ENCODE measurements around the gene USP17L10.
"Not testable (repeated sequence)": the region's sequence is repeated elsewhere in the genome, so short reads cannot be mapped to it uniquely, and the experiment has no call there.

- not testable (repeated sequence) for TF ChIP-seq CTCF (IDR thresholded peaks at IDR 0.05); CBFB (CRISPR knock-in tag; IDR thresholded peaks at IDR 0.05; ENCODE audit: low read depth); MAX (CRISPR knock-in tag; IDR thresholded peaks at IDR 0.05); E2F5 (CRISPR knock-in tag; IDR thresholded peaks at IDR 0.05); FOXK1 (CRISPR knock-in tag; IDR thresholded peaks at IDR 0.05); ATF1 (CRISPR knock-in tag; IDR thresholded peaks at IDR 0.05); NFYB (CRISPR knock-in tag; conservative IDR thresholded peaks at IDR 0.05; ENCODE audit: low read depth); USF2 (CRISPR knock-in tag; IDR thresholded peaks at IDR 0.05); TP53 (CRISPR knock-in tag; IDR thresholded peaks at IDR 0.05); CREB1 (CRISPR knock-in tag; IDR thresholded peaks at IDR 0.05)
Observed at GRCh38 chr4:9215105-9215504, 4.6 kb downstream of the USP17L10 start, which contains the start of gene USP17L11.
